Testis (tissue), 2 donors: ENCODE results near the gene FYB1.

Experiments
- POLR2A ChIP-seq: fragments of 450-650 bp; IDR thresholded peaks from one replicate; pipeline ENCODE4 v1.6.1; 2017; ENCODE audit warnings: antibody characterized with exemption, mild to moderate bottlenecking, moderate library complexity
- TF ChIP-seq, protein P1 (sequence below), 3 experiments: fragments of 450-650 bp in 2 of 3; fragments of 200-600 bp in 1 of 3; sonication (generic) in 1 of 3; IDR thresholded peaks; one replicate each; pipeline ENCODE4 v1.5.1; 2016 to 2019; ENCODE audit warnings: antibody characterized with exemption in 3 of 3, mild to moderate bottlenecking in 2 of 3, moderate library complexity in 1 of 3

DNA sequence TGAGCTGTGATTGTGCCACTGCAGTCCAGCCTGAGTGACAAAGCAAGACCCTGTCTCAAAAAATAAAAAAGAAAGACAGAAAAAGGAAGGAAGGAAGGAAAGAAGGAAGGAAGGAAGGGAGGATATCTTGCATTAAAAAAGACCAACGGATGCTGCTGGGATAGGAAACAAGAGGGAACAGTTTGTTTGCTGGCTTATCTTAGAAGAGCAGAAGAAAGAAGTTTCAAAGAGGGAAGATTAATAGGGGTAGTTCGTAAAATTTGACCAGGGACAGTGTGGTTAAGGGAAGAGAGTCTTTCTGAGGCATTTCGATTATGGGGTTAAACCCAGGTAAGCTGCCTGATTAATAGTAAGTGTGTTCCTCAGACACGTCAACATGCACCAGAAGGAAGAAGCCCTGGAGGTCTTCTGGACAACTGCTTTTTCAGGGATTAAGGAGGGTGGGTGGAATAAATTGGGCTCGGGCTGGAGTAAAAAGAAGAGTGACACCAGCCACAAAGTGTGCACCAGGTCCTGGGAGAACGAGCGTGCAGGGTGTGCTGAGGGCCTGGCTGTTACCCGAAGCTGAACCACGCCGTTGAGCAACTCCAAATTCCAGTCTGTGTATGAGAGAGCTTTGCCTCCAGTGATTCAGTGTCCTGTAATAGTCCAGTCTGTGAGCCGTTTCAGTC is 24.8 kb downstream of the FYB1 start:
- TF ChIP-seq, protein P1, sequence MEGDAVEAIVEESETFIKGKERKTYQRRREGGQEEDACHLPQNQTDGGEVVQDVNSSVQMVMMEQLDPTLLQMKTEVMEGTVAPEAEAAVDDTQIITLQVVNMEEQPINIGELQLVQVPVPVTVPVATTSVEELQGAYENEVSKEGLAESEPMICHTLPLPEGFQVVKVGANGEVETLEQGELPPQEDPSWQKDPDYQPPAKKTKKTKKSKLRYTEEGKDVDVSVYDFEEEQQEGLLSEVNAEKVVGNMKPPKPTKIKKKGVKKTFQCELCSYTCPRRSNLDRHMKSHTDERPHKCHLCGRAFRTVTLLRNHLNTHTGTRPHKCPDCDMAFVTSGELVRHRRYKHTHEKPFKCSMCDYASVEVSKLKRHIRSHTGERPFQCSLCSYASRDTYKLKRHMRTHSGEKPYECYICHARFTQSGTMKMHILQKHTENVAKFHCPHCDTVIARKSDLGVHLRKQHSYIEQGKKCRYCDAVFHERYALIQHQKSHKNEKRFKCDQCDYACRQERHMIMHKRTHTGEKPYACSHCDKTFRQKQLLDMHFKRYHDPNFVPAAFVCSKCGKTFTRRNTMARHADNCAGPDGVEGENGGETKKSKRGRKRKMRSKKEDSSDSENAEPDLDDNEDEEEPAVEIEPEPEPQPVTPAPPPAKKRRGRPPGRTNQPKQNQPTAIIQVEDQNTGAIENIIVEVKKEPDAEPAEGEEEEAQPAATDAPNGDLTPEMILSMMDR (IDR thresholded peaks at IDR 0.05): no peak
- no peak for TF ChIP-seq POLR2A
